Measurements from ENCODE around the gene STMP1.
"Not testable (repeated sequence)": the region's sequence is repeated elsewhere in the genome, so short reads cannot be mapped to it uniquely, and the experiment has no call there.

Gene STMP1

DNA sequence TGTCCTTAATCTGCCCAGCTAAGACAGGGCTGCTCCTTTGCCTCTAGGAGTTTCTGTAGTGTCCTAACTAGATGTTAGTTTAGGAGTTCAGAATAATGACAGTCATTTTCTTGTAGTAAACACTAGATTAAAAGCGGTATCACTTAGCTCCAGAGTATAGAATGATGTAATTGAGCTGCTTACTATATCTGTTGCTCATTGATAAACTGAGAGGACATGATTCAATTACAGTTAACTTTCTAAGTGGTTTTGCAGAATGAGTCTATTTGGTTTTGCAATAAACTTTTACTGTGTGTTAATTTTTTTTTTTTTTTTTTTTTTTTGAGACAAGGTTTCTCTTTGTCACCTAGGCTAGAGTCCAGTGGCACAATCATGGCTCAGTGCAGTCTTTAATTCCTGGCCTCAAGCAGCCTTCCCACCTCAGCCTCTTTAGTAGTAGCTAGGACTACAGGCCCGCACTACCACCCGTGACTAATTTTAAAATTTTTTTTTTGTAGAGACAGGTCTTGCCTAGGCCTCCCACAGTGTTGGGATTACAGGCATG, 1.8 kb downstream of the STMP1 start:
- no peak for DNase-seq (ENCODE audit: low read depth)

DNA sequence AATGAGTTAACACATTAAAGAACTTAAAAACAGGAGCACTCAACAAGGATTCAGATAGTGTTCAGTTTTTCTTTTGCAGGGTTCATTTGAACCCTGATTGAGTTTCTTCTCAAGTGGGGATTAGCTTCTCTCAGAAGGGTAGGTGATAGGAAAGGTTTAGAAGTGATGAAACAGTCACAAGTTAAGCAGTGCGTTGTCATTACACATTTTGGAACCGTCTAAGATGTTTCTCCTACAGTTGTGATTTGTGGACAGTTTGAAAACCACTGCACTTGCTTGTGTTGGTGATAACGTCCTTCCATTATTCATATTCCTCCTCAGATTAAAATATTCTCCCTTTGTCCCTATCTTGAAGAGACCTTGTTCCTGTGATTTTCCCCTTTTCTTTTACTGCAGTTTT, 2.7 kb downstream of the STMP1 start:
- no peak for DNase-seq (ENCODE audit: low read depth)

DNA sequence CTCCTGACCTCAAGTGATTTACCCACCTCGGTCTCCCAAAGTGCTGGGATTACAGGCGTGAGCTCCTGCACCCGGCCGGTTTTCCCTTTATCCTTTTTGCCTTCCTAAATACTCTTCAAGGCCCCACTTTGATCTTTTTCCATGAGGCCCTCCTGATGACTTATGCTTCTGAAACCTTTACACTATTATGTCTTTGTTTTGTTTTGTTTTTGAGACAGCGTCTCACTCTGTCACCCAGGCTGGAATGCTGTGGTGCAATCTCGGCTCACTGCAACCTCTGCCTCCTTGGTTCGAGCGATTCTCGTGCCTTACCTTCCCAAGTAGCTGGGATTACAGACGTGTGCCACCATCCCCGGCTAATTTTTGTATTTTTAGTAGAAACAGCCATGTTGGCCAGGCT, 3.8 kb downstream of the STMP1 start:
- no peak for DNase-seq (ENCODE audit: low read depth)

DNA sequence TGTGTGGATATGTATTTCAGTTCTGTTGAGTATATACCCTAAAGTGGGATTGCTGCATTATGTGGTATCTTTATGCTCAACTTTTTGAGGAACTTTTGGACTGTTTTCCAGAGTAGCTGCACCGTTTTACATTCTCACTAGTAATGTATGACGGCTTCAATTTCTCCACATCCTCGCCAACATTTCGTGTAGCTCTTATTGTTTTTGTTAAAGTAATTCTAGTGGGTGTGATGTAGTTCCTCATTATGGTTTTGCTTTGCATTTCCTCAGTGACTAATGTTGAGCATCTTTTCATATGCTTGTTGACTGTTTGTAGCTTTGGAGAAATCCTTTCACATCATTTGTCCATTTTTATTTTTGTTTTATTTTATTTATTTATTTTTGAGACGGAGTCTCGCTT, 4.5 kb downstream of the STMP1 start:
- DNase-seq (ENCODE audit: low read depth): no peak

DNA sequence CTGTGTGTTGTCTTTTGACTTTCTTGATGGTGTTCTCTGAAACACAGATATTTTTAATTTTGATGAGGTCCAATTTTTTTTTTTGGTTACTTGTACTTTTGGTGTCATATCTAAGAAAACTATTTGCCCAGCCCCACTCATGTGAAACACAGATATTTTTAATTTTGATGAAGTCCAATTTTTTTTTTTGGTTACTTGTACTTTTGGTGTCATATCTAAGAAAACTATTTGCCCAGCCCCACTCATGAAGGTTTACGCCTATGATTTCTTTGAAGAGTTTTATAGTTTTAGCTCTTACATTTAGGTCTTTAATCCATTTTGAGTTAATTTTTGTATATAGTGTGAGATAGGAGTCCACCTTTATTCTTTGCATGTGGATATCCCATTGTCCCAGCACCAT, 5.3 kb downstream of the STMP1 start:
- not testable (repeated sequence) for DNase-seq (ENCODE audit: low read depth)

DNA sequence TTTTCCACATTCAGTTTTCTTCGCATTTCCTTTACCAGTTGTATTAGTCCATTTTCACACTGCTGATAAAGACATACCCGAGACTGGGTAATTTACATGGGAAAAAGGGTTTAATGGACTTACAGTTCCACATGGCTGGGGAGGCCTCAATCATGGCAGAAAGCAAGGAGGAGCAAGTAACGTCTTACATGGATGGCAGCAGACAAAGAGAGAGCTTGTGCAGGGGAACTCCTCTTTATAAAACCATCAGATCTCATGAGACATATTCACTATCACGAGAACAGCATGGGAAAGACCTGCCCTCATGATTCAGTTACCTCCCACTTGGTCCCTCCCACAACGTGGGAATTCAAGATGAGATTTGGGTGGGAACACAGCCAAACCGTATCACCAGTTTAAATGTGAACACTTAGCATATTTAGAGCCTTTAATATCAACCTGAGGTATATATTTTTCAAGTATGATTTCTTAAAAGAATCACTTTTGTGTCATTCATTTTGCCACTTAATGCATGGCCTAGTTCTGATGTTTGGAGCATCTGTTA, 6.6 kb downstream of the STMP1 start:
- DNase-seq (ENCODE audit: low read depth): not testable (repeated sequence)

DNA sequence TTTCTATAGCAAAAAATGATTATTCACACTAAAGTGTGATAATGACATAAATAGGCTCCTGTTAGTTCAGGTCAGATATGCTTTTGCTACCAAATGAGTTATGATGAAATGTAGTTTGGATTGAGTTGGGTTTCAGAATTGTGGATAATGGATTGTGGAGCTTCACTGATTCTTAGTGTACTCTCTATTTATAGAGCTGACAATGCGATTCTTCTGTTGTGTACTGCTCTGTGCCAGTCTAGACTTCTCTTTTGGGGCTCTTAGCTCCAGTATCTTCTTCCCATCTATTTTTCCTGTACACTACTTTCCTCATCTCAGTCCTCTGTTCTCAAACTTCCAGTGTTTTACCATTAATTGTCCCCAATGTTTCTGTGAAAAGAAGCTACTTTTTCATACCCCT, 7.5 kb downstream of the STMP1 start:
- DNase-seq (ENCODE audit: low read depth): no peak

DNA sequence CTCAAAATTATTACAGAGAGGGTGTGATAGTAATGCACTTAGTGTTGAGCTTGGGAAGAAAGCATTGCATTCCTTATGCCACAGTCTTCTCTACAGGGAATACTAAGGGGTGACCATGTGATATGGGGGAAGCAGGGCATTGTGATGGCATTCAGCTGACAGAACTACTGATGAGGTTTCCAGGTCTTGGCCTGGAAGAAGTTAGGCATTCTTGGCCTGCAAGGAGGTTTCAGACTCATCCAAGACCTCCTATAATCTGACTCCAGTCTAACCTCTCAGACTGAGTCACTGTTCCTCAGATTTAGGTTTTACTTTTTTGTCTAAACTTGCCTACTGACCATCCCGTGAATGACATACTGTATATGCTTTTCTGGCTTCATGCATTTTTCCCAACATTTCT, 7.9 kb downstream of the STMP1 start:
- DNase-seq (ENCODE audit: low read depth): no peak

DNA sequence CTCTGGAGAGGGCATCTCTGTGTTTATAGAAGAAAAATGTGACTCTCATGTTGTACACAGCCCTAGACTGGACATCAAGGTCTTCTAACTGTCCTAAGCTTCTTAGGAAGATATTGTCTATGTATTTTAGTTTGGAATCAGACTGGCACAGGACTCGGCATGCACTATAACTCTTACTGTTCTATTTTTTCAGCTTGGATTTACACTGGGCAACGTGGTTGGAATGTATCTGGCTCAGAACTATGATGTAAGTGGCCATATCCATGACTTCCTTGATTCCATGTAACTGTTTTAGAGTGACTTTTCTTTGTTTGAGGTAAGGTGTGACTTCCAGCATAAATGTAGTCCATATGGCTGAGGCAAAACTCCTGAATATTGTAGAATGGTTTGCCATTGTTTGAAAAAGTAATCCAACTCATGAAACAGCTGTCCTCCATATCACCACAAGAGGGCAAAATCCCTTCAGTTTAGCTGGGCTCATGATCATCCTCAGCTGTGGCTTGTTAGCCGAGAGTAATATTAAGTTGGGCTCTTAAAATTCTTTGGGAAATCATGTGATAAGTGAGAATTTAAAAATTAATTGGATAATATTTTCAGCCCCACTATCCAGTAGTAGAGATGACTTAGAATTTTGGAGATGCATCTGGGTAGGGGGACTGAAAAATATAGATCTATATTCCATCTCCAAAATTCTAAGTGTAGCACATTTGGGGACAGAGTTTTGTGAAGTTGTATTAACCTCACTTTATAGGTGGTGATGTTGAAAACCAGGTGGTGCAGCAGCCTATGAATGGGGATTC, 10.4 kb downstream of the STMP1 start:
- DNase-seq (ENCODE audit: low read depth): no peak

DNA sequence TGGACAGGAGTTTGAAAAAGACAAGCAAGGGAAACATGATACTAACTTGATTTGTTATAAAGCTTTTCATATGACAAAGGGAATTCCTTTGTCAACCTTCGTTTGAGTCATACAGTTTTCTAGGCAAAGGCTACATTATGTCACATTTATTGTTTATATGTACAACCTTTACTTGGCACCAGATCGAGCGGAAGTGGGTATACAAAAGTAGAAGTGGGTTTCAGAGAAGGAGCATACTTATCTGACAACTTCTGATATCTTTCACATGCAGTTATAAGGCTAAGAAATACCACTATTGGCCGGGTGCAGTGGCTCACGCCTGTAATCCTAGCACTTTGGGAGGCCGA, 11.0 kb downstream of the STMP1 start:
- no peak for DNase-seq (ENCODE audit: low read depth)

DNA sequence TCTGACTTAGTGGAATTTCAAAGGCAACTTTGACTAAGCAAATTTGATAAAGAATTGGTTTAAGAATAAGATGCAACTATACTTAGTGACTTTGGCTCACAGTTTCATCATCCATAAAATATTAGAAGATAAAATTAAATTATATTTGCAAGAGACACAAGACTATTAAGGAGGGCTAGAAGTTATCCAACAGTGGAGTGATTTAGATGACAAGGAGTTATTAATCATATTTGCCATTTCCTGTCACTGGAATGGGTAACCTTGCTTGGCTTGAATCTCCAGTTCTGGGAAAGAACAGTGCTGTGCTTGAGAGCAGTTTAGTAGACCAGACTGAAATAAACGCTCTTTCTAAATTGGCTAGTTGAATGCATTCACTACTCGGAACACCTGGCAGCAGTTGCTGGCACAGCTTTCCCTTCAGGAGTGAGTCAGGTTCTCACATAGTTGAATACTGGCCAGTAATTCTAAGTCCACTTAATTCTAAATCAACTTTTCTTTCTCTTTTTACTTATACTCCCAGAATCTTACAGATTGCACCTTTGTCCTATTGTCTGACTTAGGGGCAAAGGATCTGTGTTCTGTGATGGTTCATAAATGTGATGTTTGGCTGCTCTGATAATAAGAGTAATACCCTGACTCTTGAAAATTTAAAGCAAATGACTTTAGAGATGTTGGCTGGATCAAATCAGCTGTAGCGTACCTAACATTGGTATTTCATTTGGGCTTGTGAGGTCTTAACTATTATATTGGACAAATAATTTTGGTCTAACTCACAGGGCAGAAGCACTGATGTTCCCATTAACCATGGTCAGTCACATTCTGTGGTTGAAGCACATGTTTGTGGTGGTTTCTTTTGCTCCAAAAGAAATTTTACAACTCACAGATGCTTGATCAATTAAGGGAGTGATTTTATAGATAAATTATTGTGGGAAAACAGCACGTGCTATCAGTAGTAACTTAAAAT, 16.6 kb downstream of the STMP1 start:
- DNase-seq (ENCODE audit: low read depth): no peak

DNA sequence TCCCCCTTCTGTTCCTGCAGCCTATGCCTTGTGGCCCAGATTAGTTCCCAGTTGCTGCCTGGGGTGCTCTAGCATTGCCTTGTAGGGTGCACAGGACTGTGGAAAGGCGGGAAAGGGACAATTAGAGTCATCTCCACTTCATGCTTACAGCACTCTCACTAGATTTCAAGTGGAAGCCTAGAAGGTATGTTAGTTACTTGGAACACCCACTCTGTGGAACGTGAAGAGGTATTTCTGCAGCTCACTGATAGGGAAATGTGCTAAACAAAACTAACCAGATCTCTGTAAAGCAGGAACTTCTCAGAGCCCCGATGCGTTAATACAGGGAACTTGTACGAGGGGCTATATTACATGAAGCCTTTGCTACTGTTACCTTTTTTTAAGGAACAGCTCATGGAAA, 19.4 kb downstream of the STMP1 start:
- DNase-seq (ENCODE audit: low read depth): no peak

DNA sequence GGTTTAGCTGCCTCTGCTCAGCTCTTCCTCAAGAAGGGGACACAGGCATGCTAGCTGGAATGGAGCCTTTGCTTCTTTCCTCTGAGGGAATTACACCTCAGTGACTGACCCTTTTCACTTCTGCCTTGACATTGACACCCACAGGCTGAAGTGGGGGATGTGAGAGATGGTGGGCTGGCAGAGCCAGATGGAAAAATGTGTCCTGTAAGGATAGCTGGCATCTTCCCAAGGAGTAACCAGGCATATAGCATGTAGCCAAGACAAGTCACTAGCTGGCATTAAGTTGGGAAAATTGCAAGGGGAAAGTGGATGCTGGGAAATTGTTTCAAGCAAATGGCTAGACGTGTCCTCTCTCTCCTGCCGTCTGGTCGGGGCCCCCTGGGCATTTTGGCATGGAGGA, 19.9 kb downstream of the STMP1 start:
- DNase-seq (ENCODE audit: low read depth): no peak

DNA sequence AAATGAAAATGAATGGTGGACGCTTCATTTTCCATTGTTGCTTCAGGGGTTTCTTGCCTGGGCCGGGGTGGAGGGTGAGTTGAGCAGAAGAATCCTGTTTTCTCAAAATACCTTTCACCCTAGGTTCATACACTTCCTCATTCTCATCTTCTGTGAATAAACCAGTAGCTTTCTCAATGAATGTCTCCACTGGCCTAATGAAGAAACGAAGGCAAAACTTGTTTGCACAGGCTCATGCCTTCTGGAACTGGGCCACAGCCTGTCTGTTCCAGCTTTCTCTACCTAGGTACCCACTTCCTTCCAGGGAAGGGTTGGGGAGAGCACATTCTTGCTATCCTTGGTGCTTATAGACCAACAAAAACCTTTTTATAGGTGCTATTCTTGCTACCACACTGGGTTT, 21.3 kb downstream of the STMP1 start:
- no peak for DNase-seq (ENCODE audit: low read depth)

DNA sequence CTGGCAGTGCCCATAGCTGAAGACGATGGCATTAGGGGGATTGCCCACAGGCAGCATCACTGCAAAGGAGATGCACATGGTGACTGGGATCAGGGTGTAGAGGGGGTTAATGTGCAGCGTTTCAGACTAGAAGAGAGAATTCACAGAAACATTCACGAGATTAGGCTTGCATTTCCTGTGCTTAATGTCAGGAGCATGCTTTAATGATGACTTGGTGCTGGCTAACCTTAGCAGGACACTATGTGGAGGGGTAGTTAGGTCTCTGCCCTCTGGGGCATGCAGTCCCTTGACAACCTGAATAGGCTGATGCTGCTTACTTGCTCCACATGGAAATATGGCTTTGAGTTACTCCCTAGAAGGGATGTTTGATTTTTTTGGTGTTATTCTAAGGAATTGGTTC, 21.8 kb downstream of the STMP1 start:
- DNase-seq (ENCODE audit: low read depth): no peak

DNA sequence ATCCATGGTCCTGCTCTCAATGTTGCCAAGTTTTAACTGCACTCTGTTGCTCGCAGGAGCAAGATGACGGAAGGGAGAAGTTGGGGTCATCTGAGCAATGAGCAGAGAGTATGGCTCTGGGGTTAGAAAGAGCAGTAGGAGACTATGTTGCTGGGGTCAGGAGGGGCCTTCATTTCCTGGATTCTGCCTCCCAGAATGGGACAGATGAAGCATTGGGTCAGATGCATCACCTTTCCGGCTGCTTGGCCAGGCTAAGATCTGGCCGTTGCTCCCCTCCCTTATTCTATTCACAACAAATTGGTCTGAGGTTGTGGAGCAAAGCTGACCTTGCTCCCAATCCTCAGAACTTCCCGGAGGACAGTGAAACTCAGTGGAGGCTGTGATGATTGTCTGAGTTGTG, 22.4 kb downstream of the STMP1 start:
- DNase-seq (ENCODE audit: low read depth): no peak

DNA sequence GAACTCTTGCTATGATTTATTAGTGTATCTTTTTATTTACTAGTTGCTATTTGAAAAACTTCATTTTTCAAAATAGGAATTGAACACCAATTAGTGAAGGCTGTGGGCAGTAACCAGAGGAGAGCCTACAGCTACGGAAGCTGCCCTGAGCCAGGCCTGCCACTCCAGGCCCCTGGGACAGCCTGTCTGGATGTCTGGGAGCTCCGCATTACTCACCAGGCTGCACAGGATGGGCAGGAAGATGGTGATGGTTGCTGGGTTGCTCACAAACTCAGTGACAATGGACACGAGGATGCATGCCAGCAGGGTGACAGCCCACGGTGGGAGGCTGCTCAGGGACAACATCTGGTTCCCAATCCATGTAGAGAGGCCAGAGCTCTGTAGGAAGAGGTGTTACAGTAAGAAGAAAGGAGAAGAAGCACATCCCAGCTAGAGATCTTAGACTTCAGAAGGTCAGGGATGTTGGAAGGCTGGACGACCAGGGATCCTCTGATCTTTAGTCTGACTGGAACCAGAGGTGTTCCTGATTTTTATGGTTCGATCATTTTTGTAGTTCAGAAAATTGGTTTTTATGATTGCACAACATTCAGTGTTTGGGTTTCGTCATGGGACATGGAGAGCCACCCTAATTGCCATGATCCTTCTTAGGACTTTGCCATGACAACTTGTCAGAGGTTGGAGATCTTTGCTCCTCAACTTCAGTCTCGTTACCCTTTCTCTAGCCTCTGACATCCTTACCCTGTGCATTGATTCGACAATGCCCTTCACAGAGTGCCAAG, 23.2 kb downstream of the STMP1 start:
- no peak for DNase-seq (ENCODE audit: low read depth)

DNA sequence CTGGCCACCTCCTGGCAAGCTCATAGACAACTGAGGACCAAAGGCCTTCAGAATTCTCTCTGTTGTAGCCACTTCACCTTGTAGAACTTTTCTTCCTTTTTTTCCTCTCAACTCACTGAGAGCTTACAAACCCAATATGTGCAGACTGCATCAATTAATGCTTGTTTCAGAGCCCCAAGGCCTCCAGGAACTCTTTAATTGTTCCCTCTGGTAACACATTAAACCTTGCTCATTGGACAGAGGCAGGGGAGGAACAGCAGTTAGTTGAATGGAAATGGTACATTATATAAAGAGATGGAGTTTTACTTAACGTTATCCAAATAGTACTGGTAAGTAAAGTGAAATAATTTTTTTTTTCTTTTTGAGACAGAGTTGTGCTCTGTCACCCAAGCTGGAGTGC, 25.2 kb downstream of the STMP1 start:
- DNase-seq (ENCODE audit: low read depth): no peak

DNA sequence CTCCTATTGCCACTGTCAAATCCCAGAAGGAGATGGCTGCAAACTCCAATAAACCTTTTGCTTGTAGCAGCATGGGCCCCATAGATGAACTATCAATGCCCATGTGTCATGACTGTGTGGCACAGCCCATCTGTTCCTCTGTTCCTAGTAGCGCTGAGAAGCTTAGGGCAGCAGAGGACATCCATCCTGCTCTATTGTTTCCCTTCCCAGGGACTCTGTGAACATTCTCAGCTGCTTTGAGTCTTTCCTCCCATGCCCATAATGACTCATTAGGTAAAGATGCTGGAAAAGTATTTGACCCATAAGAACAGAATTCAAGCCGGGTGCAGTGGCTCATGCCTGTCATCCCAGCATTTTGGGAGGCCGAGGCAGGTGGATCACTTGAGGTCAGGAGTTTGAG, 28.3 kb downstream of the STMP1 start:
- no peak for DNase-seq (ENCODE audit: low read depth)

DNA sequence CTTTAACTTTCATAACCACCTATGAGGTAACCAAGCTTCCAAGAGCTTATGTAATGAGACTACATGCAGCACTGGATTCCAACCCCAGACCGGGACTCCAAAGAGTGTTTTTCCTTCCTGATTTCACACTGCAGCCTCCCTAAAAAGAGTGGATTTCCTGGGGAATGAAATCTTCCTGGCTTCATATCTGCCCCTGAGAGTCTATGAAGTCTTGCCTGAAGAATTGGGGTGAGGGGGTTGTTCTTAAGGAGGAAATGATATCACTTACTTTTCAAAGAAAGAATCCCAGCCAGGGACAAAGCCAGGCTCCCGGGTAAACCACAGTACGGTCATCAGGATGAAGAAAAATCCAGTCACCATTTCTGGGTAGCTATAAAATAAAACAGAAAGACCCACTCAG, 29.7 kb downstream of the STMP1 start:
- DNase-seq (ENCODE audit: low read depth): no peak

DNA sequence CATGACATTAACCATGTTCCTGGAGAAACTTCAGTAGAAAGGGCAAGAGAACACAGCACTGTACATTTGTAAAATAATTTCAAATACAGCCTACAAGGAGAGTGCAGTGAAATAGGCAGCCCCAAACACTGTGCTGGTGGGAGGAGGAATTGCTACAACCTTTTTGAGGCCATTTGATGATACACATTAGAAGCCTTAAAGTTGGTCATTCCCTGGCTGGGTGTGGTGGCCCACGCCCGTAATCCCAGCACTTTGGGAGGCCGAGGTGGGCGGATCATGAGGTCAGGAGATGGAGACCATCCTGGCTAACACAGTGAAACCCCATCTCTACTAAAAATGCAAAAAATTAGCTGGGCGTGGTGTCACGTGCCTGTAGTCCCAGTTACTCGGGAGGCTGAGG, 30.3 kb downstream of the STMP1 start:
- not testable (repeated sequence) for DNase-seq (ENCODE audit: low read depth)

DNA sequence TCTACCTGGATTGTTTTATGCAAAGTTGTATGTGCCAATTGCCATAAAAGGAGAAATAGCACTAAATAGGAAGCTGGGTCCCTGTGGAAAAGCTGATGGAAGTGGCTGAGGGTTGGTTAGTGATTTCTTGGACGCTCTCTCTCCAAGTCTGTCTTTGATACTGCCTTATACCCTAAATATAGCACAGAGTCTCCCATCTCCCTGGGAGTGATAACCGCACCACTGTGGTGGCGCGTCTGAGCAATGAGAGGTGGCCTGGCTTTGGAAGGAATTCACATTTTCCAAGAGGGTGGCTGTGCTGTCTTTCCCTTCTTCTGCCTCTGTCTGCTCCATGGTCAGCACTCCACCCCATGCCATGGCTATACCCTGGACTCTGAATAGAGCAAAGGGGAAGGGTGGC, 31.2 kb downstream of the STMP1 start:
- DNase-seq (ENCODE audit: low read depth): no peak
